ENCODE results near the gene TOMM7. TPM values are rescaled to one million over a fixed set of nuclear protein-coding genes. Genes with fewer than 3 reads are reported as not detected.

The TOMM7 gene
- total RNA-seq, 1 experiment from 2014 or later, result 325 TPM

- no peak overlapping the region for H3K4me3 ChIP-seq (replicated peaks in 1 of 2; ENCODE audit: low read depth in 1 of 2, low read length in 2 of 2)
- H3K27me3 ChIP-seq (ENCODE audit: insufficient read depth, low read length), result no peaks in the 10 kb centered on the region
- no peak overlapping the region for H3K9ac ChIP-seq (ENCODE audit: low read length)
- H3K79me2 ChIP-seq (ENCODE audit: insufficient read depth, low read length), result no peaks in the 10 kb centered on the region
- BruUV-seq (replicated peaks), result no TSS peak
- H4K20me1 ChIP-seq (ENCODE audit: insufficient read depth), result no peaks in the 10 kb centered on the region
- H2AFZ ChIP-seq (ENCODE audit: low read depth, low read length, poor library complexity, severe bottlenecking), result no peak overlapping the region
- H3K9me3 ChIP-seq (ENCODE audit: control insufficient read depth in 1 of 2, insufficient read depth in 1 of 2, low read depth in 1 of 2, low read length in 2 of 2), result no peaks in the 10 kb centered on the region
- ChIA-PET POLR2A (no interaction called here), CTCF (no interaction called here), RAD21 (ENCODE audit: low non-redundant PET in 1 of 2, low total read pairs in 2 of 2, uncharacterized antibody in 2 of 2, unreplicated experiment in 2 of 2) (no interaction called here)
- intact Hi-C loops (cut with micrococcal nuclease), result no loop called here
- ATAC-seq (no peak), DNase-seq (ENCODE audit: low read depth, low spot score) (no peak)
- H3K36me3 ChIP-seq (ENCODE audit: control insufficient read depth in 1 of 2, insufficient read depth in 2 of 2, low read length in 2 of 2), result no peaks in the 10 kb centered on the region
- no peaks in the 10 kb centered on the region for H3K9me2 ChIP-seq (ENCODE audit: insufficient read depth)
- H3K4me1 ChIP-seq (ENCODE audit: control insufficient read depth in 1 of 2, insufficient read depth in 2 of 2, low read length in 2 of 2), result no peaks in the 10 kb centered on the region
- no peak for TF ChIP-seq TCF7L2 (IDR thresholded peaks at IDR 0.05; ENCODE audit: borderline replicate concordance, extremely low read depth, insufficient read depth, insufficient read length)
- TF ChIP-seq YY1 (IDR thresholded peaks at IDR 0.05; ENCODE audit: extremely low read depth, insufficient replicate concordance, low read depth, low read length), result no peak
- no peak for TF ChIP-seq POLR2AphosphoS5 (IDR thresholded peaks at IDR 0.05; ENCODE audit: low read depth, low read length)
- TF ChIP-seq, protein P1, sequence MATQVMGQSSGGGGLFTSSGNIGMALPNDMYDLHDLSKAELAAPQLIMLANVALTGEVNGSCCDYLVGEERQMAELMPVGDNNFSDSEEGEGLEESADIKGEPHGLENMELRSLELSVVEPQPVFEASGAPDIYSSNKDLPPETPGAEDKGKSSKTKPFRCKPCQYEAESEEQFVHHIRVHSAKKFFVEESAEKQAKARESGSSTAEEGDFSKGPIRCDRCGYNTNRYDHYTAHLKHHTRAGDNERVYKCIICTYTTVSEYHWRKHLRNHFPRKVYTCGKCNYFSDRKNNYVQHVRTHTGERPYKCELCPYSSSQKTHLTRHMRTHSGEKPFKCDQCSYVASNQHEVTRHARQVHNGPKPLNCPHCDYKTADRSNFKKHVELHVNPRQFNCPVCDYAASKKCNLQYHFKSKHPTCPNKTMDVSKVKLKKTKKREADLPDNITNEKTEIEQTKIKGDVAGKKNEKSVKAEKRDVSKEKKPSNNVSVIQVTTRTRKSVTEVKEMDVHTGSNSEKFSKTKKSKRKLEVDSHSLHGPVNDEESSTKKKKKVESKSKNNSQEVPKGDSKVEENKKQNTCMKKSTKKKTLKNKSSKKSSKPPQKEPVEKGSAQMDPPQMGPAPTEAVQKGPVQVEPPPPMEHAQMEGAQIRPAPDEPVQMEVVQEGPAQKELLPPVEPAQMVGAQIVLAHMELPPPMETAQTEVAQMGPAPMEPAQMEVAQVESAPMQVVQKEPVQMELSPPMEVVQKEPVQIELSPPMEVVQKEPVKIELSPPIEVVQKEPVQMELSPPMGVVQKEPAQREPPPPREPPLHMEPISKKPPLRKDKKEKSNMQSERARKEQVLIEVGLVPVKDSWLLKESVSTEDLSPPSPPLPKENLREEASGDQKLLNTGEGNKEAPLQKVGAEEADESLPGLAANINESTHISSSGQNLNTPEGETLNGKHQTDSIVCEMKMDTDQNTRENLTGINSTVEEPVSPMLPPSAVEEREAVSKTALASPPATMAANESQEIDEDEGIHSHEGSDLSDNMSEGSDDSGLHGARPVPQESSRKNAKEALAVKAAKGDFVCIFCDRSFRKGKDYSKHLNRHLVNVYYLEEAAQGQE (IDR thresholded peaks at IDR 0.05; ENCODE audit: low read depth), result no peak
- TF ChIP-seq SIN3A (IDR thresholded peaks at IDR 0.05; ENCODE audit: low read depth), result no peak
- TF ChIP-seq FOSL1 (IDR thresholded peaks at IDR 0.05; ENCODE audit: low read depth), result no peak
- no peak for TF ChIP-seq ZNF274 (IDR thresholded peaks at IDR 0.05; ENCODE audit: low read depth, low read length)
- no peak for TF ChIP-seq SP1 (IDR thresholded peaks at IDR 0.05; ENCODE audit: low read depth)
- no peak overlapping the region for H3K27ac ChIP-seq (ENCODE audit: low read depth, low read length)
- no peak overlapping the region for H3K4me2 ChIP-seq (ENCODE audit: low read length)
These were observed 19.8 kb upstream of the TOMM7 start for GRCh38 chr7:22842383-22842941.
